OCI-LY1 (cell line): ENCODE measurements around the gene HCK.

ENCODE experiments used
- CTCF ChIP-seq: fragments of 200-600 bp; sonication (generic), shearing (Covaris generic); IDR thresholded peaks from 2 replicates; pipeline ENCODE4 v1.5.1; 2017; ENCODE audit warnings: mild to moderate bottlenecking, antibody characterized with exemption, low read length, moderate library complexity, mixed read lengths
- EZH2 ChIP-seq: fragments of 200-600 bp; sonication (generic), shearing (Covaris generic); IDR thresholded peaks from 2 replicates; pipeline ENCODE4 v1.8.0; 2017; ENCODE audit warnings: borderline replicate concordance, mixed run types, mild to moderate bottlenecking, antibody characterized with exemption, low read length, moderate library complexity, mixed read lengths

- TF ChIP-seq CTCF, result no peak
- no peak for TF ChIP-seq EZH2
These were observed 4.9 kb downstream of the HCK start for GRCh38 chr20:32056708-32057483.
